Lower leg skin (tissue), 3 donors: ENCODE data around the gene CHST9.

Experiments used
- CTCF ChIP-seq, 3 donors: fragments of 450-650 bp; IDR thresholded peaks; one replicate each; pipeline ENCODE4 v1.5.1; 2016; ENCODE audit warnings: antibody characterized with exemption in 3 of 3, mild to moderate bottlenecking in 3 of 3, moderate library complexity in 2 of 3
- POLR2A ChIP-seq, 2 donors: fragments of 450-650 bp; IDR thresholded peaks; one replicate each; pipeline ENCODE4 v1.6.1; 2016 to 2017; ENCODE audit warnings: antibody characterized with exemption in 2 of 2, mild to moderate bottlenecking in 1 of 2, moderate library complexity in 1 of 2

GRCh38 chr18:27226556-27227075 lies 41.5 kb upstream of the CHST9 start:
- no peak for TF ChIP-seq CTCF (IDR thresholded peaks at IDR 0.05)
- TF ChIP-seq POLR2A (IDR thresholded peaks at IDR 0.05), result no peak
